ENCODE results near the gene ATP12A.

ATP12A gene

DNA sequence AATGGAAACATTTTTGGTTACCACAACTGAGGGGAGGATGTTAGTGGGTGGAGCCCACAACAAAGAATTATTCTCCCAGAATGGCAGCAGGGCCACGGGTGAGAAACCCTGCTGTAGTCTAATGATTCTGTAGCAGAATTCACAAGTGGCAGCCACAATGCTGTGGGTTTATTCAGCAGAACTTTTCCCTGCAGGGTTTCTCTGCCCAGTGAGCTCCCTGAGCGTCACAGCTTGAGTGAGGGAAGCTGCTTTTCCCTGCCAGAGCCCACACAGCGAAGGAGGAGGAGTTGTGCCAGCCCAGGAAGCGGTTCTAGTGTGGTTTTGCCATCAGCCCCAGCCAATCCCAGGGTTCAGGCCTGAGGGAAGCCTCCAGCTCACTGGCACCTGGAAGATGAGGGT is 4.4 kb downstream of the ATP12A start:
- H3K4me3 ChIP-seq (ENCODE audit: low read depth, low read length), result no peak overlapping the region
- TF ChIP-seq, protein P1, sequence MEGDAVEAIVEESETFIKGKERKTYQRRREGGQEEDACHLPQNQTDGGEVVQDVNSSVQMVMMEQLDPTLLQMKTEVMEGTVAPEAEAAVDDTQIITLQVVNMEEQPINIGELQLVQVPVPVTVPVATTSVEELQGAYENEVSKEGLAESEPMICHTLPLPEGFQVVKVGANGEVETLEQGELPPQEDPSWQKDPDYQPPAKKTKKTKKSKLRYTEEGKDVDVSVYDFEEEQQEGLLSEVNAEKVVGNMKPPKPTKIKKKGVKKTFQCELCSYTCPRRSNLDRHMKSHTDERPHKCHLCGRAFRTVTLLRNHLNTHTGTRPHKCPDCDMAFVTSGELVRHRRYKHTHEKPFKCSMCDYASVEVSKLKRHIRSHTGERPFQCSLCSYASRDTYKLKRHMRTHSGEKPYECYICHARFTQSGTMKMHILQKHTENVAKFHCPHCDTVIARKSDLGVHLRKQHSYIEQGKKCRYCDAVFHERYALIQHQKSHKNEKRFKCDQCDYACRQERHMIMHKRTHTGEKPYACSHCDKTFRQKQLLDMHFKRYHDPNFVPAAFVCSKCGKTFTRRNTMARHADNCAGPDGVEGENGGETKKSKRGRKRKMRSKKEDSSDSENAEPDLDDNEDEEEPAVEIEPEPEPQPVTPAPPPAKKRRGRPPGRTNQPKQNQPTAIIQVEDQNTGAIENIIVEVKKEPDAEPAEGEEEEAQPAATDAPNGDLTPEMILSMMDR (IDR thresholded peaks at IDR 0.05; ENCODE audit: low read depth, low read length, missing control alignments), result no peak
- no peak for DNase-seq (ENCODE audit: low read depth)

DNA sequence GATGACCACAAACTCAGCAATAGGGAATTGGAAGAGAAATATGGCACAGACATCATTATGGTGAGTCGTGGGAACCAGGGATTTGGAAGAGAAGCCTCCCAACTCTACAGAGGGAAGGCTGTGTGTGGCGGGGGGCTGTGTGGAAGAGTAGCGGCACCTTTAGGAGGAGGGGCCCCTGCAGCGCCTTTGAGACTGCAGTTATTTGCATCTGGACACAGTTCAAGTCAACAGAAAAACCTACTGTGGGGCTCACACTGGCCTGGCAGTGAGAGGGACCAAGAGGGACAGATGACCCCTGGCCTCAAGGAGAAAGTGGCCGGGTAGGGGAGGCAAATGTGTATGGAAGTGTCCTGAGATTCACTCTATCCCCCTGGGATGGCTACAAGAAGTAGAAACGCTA is 5.1 kb downstream of the ATP12A start:
- no peak overlapping the region for H3K4me3 ChIP-seq (ENCODE audit: low read depth, low read length)
- TF ChIP-seq, protein P1 (IDR thresholded peaks at IDR 0.05; ENCODE audit: low read depth, low read length, missing control alignments), result no peak
- no peak for DNase-seq (ENCODE audit: low read depth)

DNA sequence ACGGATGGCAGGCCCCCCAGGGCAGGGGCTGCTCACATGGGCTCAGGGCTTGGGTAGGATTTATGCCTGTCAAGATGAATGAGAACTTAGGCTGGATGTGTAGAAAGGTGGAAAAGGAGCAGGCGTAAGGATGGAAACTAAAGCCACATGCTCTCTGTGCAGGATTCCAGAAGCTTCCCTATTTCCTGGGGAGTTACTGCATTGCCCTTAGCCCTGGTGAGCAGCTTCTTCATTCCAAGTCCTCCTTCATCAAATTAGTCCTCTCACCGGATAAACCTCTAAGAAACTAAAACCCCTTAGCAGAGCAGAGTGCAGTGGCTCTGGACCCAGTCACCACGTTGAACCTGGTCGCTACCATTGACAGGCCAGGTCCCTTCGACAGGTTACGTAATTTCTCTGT is 7.4 kb downstream of the ATP12A start:
- no peak overlapping the region for H3K4me3 ChIP-seq (ENCODE audit: low read depth, low read length)
- TF ChIP-seq, protein P1 (IDR thresholded peaks at IDR 0.05; ENCODE audit: low read depth, low read length, missing control alignments), result no peak
- no peak for DNase-seq (ENCODE audit: low read depth)

DNA sequence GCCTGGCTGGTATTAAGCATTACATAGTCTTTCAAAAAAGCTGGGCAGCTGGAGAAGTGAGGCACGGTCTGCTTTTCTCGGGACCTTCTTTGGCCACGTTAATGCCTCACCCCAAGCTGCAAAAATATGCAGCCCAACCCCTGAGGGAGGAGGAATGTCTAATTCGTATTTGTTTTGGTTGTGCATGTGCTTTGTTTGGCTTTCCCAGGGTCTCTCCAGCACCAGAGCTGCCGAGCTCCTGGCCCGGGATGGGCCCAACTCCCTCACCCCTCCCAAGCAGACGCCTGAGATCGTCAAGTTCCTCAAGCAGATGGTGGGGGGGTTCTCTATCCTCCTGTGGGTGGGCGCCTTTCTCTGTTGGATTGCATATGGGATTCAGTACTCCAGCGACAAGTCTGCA is 7.9 kb downstream of the ATP12A start:
- H3K4me3 ChIP-seq (ENCODE audit: low read depth, low read length), result no peak overlapping the region
- TF ChIP-seq, protein P1 (IDR thresholded peaks at IDR 0.05; ENCODE audit: low read depth, low read length, missing control alignments), result no peak
- no peak for DNase-seq (ENCODE audit: low read depth)

DNA sequence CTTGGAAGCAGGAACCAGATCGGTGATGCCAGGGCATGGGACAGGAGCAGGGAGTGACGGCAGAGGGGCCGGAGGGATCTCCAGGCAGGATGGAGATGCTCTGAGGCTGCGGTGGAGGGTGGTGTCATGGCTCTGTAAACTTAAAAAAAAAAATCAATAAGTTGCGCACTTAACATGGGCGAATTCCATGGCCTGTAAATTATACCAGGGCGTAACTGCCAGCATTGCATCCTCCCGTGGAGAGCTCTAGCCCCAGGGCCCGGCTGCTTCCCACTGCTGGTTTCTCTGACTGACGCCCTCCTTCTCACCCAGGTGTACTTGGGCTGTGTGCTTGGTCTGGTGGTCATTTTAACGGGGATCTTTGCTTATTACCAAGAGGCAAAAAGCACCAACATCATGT is 8.7 kb downstream of the ATP12A start:
- TF ChIP-seq, protein P1 (IDR thresholded peaks at IDR 0.05; ENCODE audit: low read depth, low read length, missing control alignments), result no peak
- H3K4me3 ChIP-seq (ENCODE audit: low read depth, low read length), result no peak overlapping the region
- no peak for DNase-seq (ENCODE audit: low read depth)

DNA sequence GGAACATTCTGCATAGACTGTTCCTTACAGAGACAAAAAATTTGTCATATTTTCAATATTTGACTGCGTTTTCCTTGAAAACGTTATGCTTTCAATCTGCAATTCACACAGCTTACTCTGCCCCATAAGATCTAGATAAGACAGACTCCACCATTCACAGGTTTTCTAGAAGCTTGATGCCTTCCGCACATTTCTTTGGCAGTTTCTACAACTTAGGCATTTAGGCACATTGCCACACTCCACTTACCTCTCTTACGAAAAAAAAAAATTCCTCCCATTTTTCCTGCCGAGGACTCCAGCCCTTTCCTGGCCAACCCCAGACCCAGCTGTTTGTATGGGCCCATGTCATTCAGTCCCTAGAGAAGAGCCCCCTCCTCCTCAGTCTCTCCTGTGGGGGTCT is 11.2 kb downstream of the ATP12A start:
- no peak overlapping the region for H3K4me3 ChIP-seq (ENCODE audit: low read depth, low read length)
- no peak for DNase-seq (ENCODE audit: low read depth)
- TF ChIP-seq, protein P1 (IDR thresholded peaks at IDR 0.05; ENCODE audit: low read depth, low read length, missing control alignments), result no peak

DNA sequence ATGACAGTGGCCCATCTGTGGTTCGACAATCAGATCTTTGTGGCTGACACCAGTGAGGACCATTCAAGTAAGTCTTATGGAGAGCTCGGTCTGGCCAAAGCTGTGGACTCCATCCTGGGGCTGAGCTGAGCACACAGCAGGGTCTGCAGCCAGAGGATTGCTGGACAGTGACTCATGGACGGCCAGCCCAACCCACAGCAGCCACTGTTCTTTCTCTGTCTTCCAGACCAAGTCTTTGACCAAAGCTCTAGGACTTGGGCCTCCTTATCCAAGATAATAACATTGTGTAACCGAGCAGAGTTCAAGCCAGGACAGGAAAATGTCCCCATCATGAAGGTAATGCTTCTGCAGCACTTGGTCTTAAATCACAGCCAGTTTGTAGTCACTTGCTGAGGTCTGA is 12.4 kb downstream of the ATP12A start:
- TF ChIP-seq, protein P1 (IDR thresholded peaks at IDR 0.05; ENCODE audit: low read depth, low read length, missing control alignments), result no peak
- no peak overlapping the region for H3K4me3 ChIP-seq (ENCODE audit: low read depth, low read length)
- no peak for DNase-seq (ENCODE audit: low read depth)
